ENCODE data around the gene KCTD1. TPM values are rescaled to one million over a fixed set of nuclear protein-coding genes. Genes with fewer than 3 reads are reported as not detected.
"Not testable (repeated sequence)": the region's sequence is repeated elsewhere in the genome, so short reads cannot be mapped to it uniquely, and the experiment has no call there.

KCTD1 gene
- total and polyA plus RNA-seq, 2 donors: 9.3 to 31.8 TPM

DNA sequence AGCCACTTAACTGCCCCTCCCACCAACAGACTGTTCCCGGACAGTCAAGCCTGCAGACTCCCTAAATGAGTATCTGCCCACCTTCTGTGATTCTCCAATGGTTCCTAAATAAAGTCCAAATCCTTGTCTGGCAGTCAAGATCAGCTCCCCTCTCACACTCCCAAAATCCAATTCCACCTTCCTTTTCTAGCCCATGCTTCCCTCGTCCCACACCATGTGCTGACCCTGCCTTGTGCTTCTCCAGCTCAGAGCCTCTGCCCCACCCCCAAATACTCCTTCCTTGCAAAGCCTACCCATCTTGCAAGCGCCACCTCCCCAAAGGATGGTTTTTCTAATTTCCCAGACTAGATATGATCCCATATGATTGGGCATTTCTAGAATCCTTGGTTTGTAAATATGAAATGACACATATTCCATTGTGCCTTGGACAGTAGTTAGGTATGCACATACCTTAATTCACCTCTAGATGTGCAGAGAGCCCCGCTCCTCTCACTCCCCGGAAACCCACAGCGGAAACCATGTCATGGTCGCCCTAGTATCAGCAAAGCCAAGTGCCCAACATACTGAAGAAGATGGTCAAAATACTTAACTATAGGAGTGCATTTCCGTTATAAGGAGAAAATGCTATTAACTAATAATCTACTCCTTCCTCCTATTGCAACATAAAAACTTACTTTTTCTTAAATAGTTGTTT lies 97.2 kb downstream of the KCTD1 start:
- 96% methylated on average over 8 of the region's 8 CpGs for WGBS
- H3K4me3 ChIP-seq (ENCODE audit: low read length in 2 of 2): no peak overlapping the region
- no peak overlapping the region for H3K27ac ChIP-seq (ENCODE audit: low read depth in 1 of 2, low read length in 1 of 2)
- no peaks in the 10 kb centered on the region for H3K9me3 ChIP-seq (ENCODE audit: control insufficient read depth in 2 of 2, insufficient read depth in 1 of 2, low read length in 1 of 2)
- DNase-seq (ENCODE audit: low read depth in 6 of 9, low spot score in 9 of 9): no peak
- no peaks in the 10 kb centered on the region for H3K36me3 ChIP-seq (ENCODE audit: control insufficient read depth in 2 of 2, insufficient read depth in 2 of 2, low read length in 1 of 2)
- H3K4me1 ChIP-seq (ENCODE audit: control insufficient read depth in 2 of 2, insufficient read depth in 2 of 2, low read length in 2 of 2): no peaks in the 10 kb centered on the region
- no peaks in the 10 kb centered on the region for H3K27me3 ChIP-seq (ENCODE audit: control insufficient read depth in 2 of 2, insufficient read depth in 1 of 2, low read length in 1 of 2)

- WGBS: 87% methylated on average over 8 of the region's 8 CpGs
- Histone ChIP-seq H3K4me1 (ENCODE audit: control insufficient read depth in 2 of 2, insufficient read depth in 2 of 2, low read length in 2 of 2) (no peaks in the 10 kb centered on the region), H3K4me3 (ENCODE audit: low read length in 2 of 2) (no peak overlapping the region), H3K27me3 (ENCODE audit: control insufficient read depth in 2 of 2, insufficient read depth in 1 of 2, low read length in 1 of 2) (no peaks in the 10 kb centered on the region), H3K27ac (ENCODE audit: low read depth in 1 of 2, low read length in 1 of 2) (no peak overlapping the region), H3K36me3 (ENCODE audit: control insufficient read depth in 2 of 2, insufficient read depth in 2 of 2, low read length in 1 of 2) (no peaks in the 10 kb centered on the region), H3K9me3 (ENCODE audit: control insufficient read depth in 2 of 2, insufficient read depth in 1 of 2, low read length in 1 of 2) (no peaks in the 10 kb centered on the region)
- no peak for DNase-seq (ENCODE audit: low read depth in 6 of 9, low spot score in 9 of 9)
Observed at GRCh38 chr18:26448714-26449159, 99.6 kb downstream of the KCTD1 start.

- Histone ChIP-seq H3K9me3 (ENCODE audit: control insufficient read depth in 2 of 2, insufficient read depth in 1 of 2, low read length in 1 of 2) (no peaks in the 10 kb centered on the region), H3K4me1 (ENCODE audit: control insufficient read depth in 2 of 2, insufficient read depth in 2 of 2, low read length in 2 of 2) (no peaks in the 10 kb centered on the region), H3K27me3 (ENCODE audit: control insufficient read depth in 2 of 2, insufficient read depth in 1 of 2, low read length in 1 of 2) (no peaks in the 10 kb centered on the region), H3K27ac (ENCODE audit: low read depth in 1 of 2, low read length in 1 of 2) (no peak overlapping the region), H3K36me3 (ENCODE audit: control insufficient read depth in 2 of 2, insufficient read depth in 2 of 2, low read length in 1 of 2) (no peaks in the 10 kb centered on the region), H3K4me3 (ENCODE audit: low read length in 2 of 2) (no peak overlapping the region)
- DNase-seq (ENCODE audit: low read depth in 6 of 9, low spot score in 9 of 9): no peak
Observed at GRCh38 chr18:26443853-26444252, 104.5 kb downstream of the KCTD1 start.

DNA sequence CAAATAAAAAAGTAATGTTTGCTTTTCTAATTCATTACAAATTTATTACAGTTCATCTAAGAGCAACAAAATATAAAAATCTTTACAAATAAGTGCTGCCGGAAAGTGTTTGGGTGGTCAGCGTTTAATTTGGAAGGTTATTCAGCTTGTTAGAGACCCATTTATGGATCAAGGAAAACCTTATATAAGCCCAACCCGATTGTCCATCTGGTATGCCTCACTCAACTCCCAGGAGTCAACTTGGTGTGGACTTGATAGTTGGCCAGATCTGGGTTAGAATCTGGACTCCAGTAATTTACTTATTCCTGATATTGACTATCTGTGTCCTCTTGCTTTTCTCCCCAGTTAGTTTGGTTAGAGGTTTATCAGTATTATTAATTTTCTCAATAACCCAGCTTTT lies 106.2 kb downstream of the KCTD1 start:
- no peaks in the 10 kb centered on the region for H3K4me1 ChIP-seq (ENCODE audit: control insufficient read depth in 2 of 2, insufficient read depth in 2 of 2, low read length in 2 of 2)
- no peak overlapping the region for H3K27ac ChIP-seq (ENCODE audit: low read depth in 1 of 2, low read length in 1 of 2)
- no peaks in the 10 kb centered on the region for H3K9me3 ChIP-seq (ENCODE audit: control insufficient read depth in 2 of 2, insufficient read depth in 1 of 2, low read length in 1 of 2)
- no peak for DNase-seq (ENCODE audit: low read depth in 6 of 9, low spot score in 9 of 9)
- no peaks in the 10 kb centered on the region for H3K27me3 ChIP-seq (ENCODE audit: control insufficient read depth in 2 of 2, insufficient read depth in 1 of 2, low read length in 1 of 2)
- 90% methylated on average over 3 of the region's 3 CpGs for WGBS
- H3K4me3 ChIP-seq (ENCODE audit: low read length in 2 of 2): no peak overlapping the region
- no peaks in the 10 kb centered on the region for H3K36me3 ChIP-seq (ENCODE audit: control insufficient read depth in 2 of 2, insufficient read depth in 2 of 2, low read length in 1 of 2)

GRCh38 chr18:26440644-26441043 lies 107.7 kb downstream of the KCTD1 start:
- no peaks in the 10 kb centered on the region for H3K4me1 ChIP-seq (ENCODE audit: control insufficient read depth in 2 of 2, insufficient read depth in 2 of 2, low read length in 2 of 2)
- no peak for DNase-seq (ENCODE audit: low read depth in 6 of 9, low spot score in 9 of 9)
- no peaks in the 10 kb centered on the region for H3K36me3 ChIP-seq (ENCODE audit: control insufficient read depth in 2 of 2, insufficient read depth in 2 of 2, low read length in 1 of 2)
- H3K27me3 ChIP-seq (ENCODE audit: control insufficient read depth in 2 of 2, insufficient read depth in 1 of 2, low read length in 1 of 2): peaks cover 0 to 2% of the 10 kb centered on the region in 2 donors
- H3K4me3 ChIP-seq (ENCODE audit: low read length in 2 of 2): no peak overlapping the region
- H3K9me3 ChIP-seq (ENCODE audit: control insufficient read depth in 2 of 2, insufficient read depth in 1 of 2, low read length in 1 of 2): no peaks in the 10 kb centered on the region
- H3K27ac ChIP-seq (ENCODE audit: low read depth in 1 of 2, low read length in 1 of 2): no peak overlapping the region
- WGBS: 89% methylated on average over 8 of the region's 8 CpGs

GRCh38 chr18:26439537-26439936 lies 108.8 kb downstream of the KCTD1 start:
- Histone ChIP-seq H3K27me3 (ENCODE audit: control insufficient read depth in 2 of 2, insufficient read depth in 1 of 2, low read length in 1 of 2) (peaks cover 0 to 2% of the 10 kb centered on the region in 2 donors), H3K36me3 (ENCODE audit: control insufficient read depth in 2 of 2, insufficient read depth in 2 of 2, low read length in 1 of 2) (no peaks in the 10 kb centered on the region), H3K9me3 (ENCODE audit: control insufficient read depth in 2 of 2, insufficient read depth in 1 of 2, low read length in 1 of 2) (no peaks in the 10 kb centered on the region), H3K4me1 (ENCODE audit: control insufficient read depth in 2 of 2, insufficient read depth in 2 of 2, low read length in 2 of 2) (no peaks in the 10 kb centered on the region), H3K4me3 (ENCODE audit: low read length in 2 of 2) (no peak overlapping the region), H3K27ac (ENCODE audit: low read depth in 1 of 2, low read length in 1 of 2) (no peak overlapping the region)
- WGBS: 91% methylated on average over 4 of the region's 4 CpGs
- no peak for DNase-seq (ENCODE audit: low read depth in 6 of 9, low spot score in 9 of 9)

DNA sequence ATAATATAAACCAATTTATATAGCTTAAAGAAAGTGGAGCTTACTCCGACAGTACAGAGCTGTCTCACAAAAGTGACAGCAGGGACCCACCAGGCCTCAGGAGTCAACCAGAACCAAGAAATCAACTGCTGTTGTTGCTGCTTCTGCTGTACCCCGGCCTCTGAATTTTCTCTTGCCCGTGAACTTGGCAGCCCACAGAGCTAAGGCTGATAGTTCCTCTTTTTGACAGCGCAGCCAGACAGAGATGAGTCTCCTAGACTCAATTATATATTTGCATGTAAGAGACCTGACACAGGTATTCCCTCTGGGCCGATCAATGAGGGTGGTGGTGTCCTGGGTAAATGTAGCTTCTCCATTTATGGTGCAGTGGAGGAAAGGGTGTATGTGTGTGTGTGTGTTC lies 109.4 kb downstream of the KCTD1 start:
- Histone ChIP-seq H3K4me3 (ENCODE audit: low read length in 2 of 2) (no peak overlapping the region), H3K4me1 (ENCODE audit: control insufficient read depth in 2 of 2, insufficient read depth in 2 of 2, low read length in 2 of 2) (no peaks in the 10 kb centered on the region), H3K36me3 (ENCODE audit: control insufficient read depth in 2 of 2, insufficient read depth in 2 of 2, low read length in 1 of 2) (no peaks in the 10 kb centered on the region), H3K27me3 (ENCODE audit: control insufficient read depth in 2 of 2, insufficient read depth in 1 of 2, low read length in 1 of 2) (peaks cover 0 to 2% of the 10 kb centered on the region in 2 donors), H3K9me3 (ENCODE audit: control insufficient read depth in 2 of 2, insufficient read depth in 1 of 2, low read length in 1 of 2) (no peaks in the 10 kb centered on the region), H3K27ac (ENCODE audit: low read depth in 1 of 2, low read length in 1 of 2) (no peak overlapping the region)
- no peak for DNase-seq (ENCODE audit: low read depth in 6 of 9, low spot score in 9 of 9)
- 56% methylated on average over 5 of the region's 5 CpGs for WGBS

DNA sequence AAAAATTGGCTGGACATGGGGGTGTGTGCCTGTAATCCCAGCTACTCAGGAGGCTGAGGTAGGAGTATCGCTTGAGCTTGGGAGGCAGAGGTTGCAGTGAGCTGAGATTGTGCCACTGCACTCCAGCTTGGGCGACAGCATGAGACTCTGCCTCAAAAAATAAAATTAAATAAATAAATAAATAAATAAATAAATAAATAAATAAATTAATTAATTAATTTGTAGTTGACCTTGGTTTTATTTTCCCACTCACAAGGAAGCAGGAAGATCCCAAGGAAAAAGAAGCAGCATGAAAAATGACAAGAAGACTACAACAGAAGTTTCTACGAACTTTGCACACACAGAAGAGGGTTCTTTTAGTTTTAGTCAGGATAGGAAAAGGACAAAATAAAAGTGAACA lies 110.7 kb downstream of the KCTD1 start:
- H3K27me3 ChIP-seq (ENCODE audit: control insufficient read depth in 2 of 2, insufficient read depth in 1 of 2, low read length in 1 of 2); DNase-seq (ENCODE audit: low read depth in 6 of 9, low spot score in 9 of 9); H3K4me1 ChIP-seq (ENCODE audit: control insufficient read depth in 2 of 2, insufficient read depth in 2 of 2, low read length in 2 of 2); H3K27ac ChIP-seq (ENCODE audit: low read depth in 1 of 2, low read length in 1 of 2); H3K4me3 ChIP-seq (ENCODE audit: low read length in 2 of 2); H3K36me3 ChIP-seq (ENCODE audit: control insufficient read depth in 2 of 2, insufficient read depth in 2 of 2, low read length in 1 of 2); H3K9me3 ChIP-seq (ENCODE audit: control insufficient read depth in 2 of 2, insufficient read depth in 1 of 2, low read length in 1 of 2): not testable (repeated sequence)
- WGBS: 96% methylated on average over 3 of the region's 3 CpGs

- DNase-seq (ENCODE audit: low read depth in 6 of 9, low spot score in 9 of 9): no peak
- Histone ChIP-seq H3K27ac (ENCODE audit: low read depth in 1 of 2, low read length in 1 of 2) (no peak overlapping the region), H3K4me1 (ENCODE audit: control insufficient read depth in 2 of 2, insufficient read depth in 2 of 2, low read length in 2 of 2) (no peaks in the 10 kb centered on the region), H3K4me3 (ENCODE audit: low read length in 2 of 2) (no peak overlapping the region), H3K36me3 (ENCODE audit: control insufficient read depth in 2 of 2, insufficient read depth in 2 of 2, low read length in 1 of 2) (no peaks in the 10 kb centered on the region), H3K27me3 (ENCODE audit: control insufficient read depth in 2 of 2, insufficient read depth in 1 of 2, low read length in 1 of 2) (peaks cover 0 to 2% of the 10 kb centered on the region in 2 donors), H3K9me3 (ENCODE audit: control insufficient read depth in 2 of 2, insufficient read depth in 1 of 2, low read length in 1 of 2) (no peaks in the 10 kb centered on the region)
- 89% methylated on average over 11 of the region's 11 CpGs for WGBS
Observed at GRCh38 chr18:26436176-26437051, 111.9 kb downstream of the KCTD1 start.

Data from thymus (tissue), 11 donors.